GM21447 (cell line): Measurements from ENCODE around the gene ZRANB3.
"Not testable (repeated sequence)": the region's sequence is repeated elsewhere in the genome, so short reads cannot be mapped to it uniquely, and the experiment has no call there.

Source experiments
- ATAC-seq: cut with Tn5 transposase; IDR thresholded peaks from one replicate; pipeline ENCODE4 v1.9.1; 2021; ENCODE audit not compliant: unreplicated experiment

ZRANB3 gene

GRCh38 chr2:135337071-135337470 is 193.9 kb downstream of the ZRANB3 start:
- ATAC-seq, result no peak

GRCh38 chr2:135335256-135335655 is 195.8 kb downstream of the ZRANB3 start:
- ATAC-seq, result no peak

GRCh38 chr2:135327146-135327545 is 203.9 kb downstream of the ZRANB3 start:
- no peak for ATAC-seq

GRCh38 chr2:135320465-135321355 is 210.3 kb downstream of the ZRANB3 start:
- ATAC-seq, result no peak

- ATAC-seq, result no peak
Measured at GRCh38 chr2:135318808-135319207, 212.2 kb downstream of the ZRANB3 start.

GRCh38 chr2:135317375-135317774 is 213.6 kb downstream of the ZRANB3 start:
- no peak for ATAC-seq

- ATAC-seq, result no peak
Measured at GRCh38 chr2:135311962-135312361, 219.1 kb downstream of the ZRANB3 start.

- ATAC-seq, result no peak
Measured at GRCh38 chr2:135311268-135311667, 219.8 kb downstream of the ZRANB3 start.

GRCh38 chr2:135304694-135305093 is 226.3 kb downstream of the ZRANB3 start:
- ATAC-seq, result no peak

- ATAC-seq, result peak; percentile 77
Measured at GRCh38 chr2:135299658-135300244, 231.3 kb downstream of the ZRANB3 start.

GRCh38 chr2:135299165-135299564 is 231.9 kb downstream of the ZRANB3 start:
- ATAC-seq, result no peak

GRCh38 chr2:135287121-135287520 is 243.9 kb downstream of the ZRANB3 start:
- ATAC-seq, result not testable (repeated sequence)

GRCh38 chr2:135285391-135285790 is 245.6 kb downstream of the ZRANB3 start:
- no peak for ATAC-seq

GRCh38 chr2:135281379-135281778 is 249.6 kb downstream of the ZRANB3 start:
- ATAC-seq, result no peak

GRCh38 chr2:135279209-135279608 is 251.8 kb downstream of the ZRANB3 start:
- ATAC-seq, result no peak

GRCh38 chr2:135276525-135276924 is 254.5 kb downstream of the ZRANB3 start:
- ATAC-seq, result no peak

GRCh38 chr2:135271006-135271405 is 260.0 kb downstream of the ZRANB3 start:
- ATAC-seq, result no peak

GRCh38 chr2:135265960-135266490 is 265.0 kb downstream of the ZRANB3 start:
- no peak for ATAC-seq

GRCh38 chr2:135259123-135259522 is 271.9 kb downstream of the ZRANB3 start:
- no peak for ATAC-seq

GRCh38 chr2:135258193-135258592 is 272.8 kb downstream of the ZRANB3 start:
- ATAC-seq, result no peak

- no peak for ATAC-seq
Measured at GRCh38 chr2:135257383-135258090, 273.5 kb downstream of the ZRANB3 start.
